WTC11 (cell line): ENCODE measurements around the gene MSANTD1. TPM values are rescaled to one million over a fixed set of nuclear protein-coding genes. Genes with fewer than 3 reads are reported as not detected.
"Not testable (repeated sequence)": the region's sequence is repeated elsewhere in the genome, so short reads cannot be mapped to it uniquely, and the experiment has no call there.

Source experiments
- ATAC-seq: fragments of 200-7000 bp; cut with Tn5 transposase; 2 replicates; pipeline ENCODE4 v1.10.0; 2021; ENCODE audit warnings: mild to moderate bottlenecking, moderate library complexity
- CTCF ChIA-PET: fragments of 300-600 bp; sonication (Branson Sonifier 250); formaldehyde crosslinking; loops from one replicate; lab custom pipeline; 2021; ENCODE audit warnings: antibody characterized with exemption; lab: Charles Lee
- POLR2A ChIA-PET: fragments of 350-600 bp; sonication (Branson Sonifier 250); formaldehyde crosslinking; loops from one replicate; lab custom pipeline; 2021; ENCODE audit warnings: antibody characterized with exemption; lab: Charles Lee
- DNase-seq: peaks from one replicate; pipeline ENCODE4 v3.0.0; 2021; ENCODE audit warnings: low spot score
- H3K27ac Mint-ChIP-seq: 2 replicates; pipeline ENCODE4 v1.8.0; 2021; ENCODE audit warnings: mixed read lengths
- H3K27me3 Mint-ChIP-seq: 2 replicates; pipeline ENCODE4 v1.8.0; 2021; ENCODE audit warnings: low read depth, mild to moderate bottlenecking, moderate library complexity, mixed read lengths
- H3K36me3 Mint-ChIP-seq: 2 replicates; pipeline ENCODE4 v1.8.0; 2021; ENCODE audit warnings: mixed read lengths
- H3K4me1 Mint-ChIP-seq: 2 replicates; pipeline ENCODE4 v1.8.0; 2022; ENCODE audit warnings: mixed read lengths
- H3K4me3 Mint-ChIP-seq: 2 replicates; pipeline ENCODE4 v1.8.0; 2021; ENCODE audit warnings: mild to moderate bottlenecking, moderate library complexity, mixed read lengths
- H3K9me3 Mint-ChIP-seq: 2 replicates; pipeline ENCODE4 v1.8.0; 2021; ENCODE audit warnings: mixed read lengths
- CDX4 ChIP-seq: fragments of 250-450 bp; sonication (Bioruptor Pico); IDR thresholded peaks from 2 replicates; pipeline ENCODE4 v1.9.0; 2021; ENCODE audit warnings: moderate library complexity, mild to moderate bottlenecking, inconsistent platforms, borderline replicate concordance
- CREB1 ChIP-seq: sonication (generic); formaldehyde crosslinking; IDR thresholded peaks from 2 replicates; pipeline ENCODE4 v1.8.0; 2023; ENCODE audit warnings: mild to moderate bottlenecking, missing genetic modification reagents
- EMX1 ChIP-seq: fragments of 250-450 bp; sonication (Bioruptor Pico); IDR thresholded peaks from 2 replicates; pipeline ENCODE4 v1.8.0; 2021; ENCODE audit warnings: mild to moderate bottlenecking
- JAZF1 ChIP-seq: fragments of 250-450 bp; sonication (Bioruptor Pico); IDR thresholded peaks from 2 replicates; pipeline ENCODE4 v1.9.0; 2021; ENCODE audit warnings: moderate library complexity, mild to moderate bottlenecking, inconsistent platforms
- JUN ChIP-seq: sonication (generic); formaldehyde crosslinking; IDR thresholded peaks from 2 replicates; pipeline ENCODE4 v1.8.0; 2023; ENCODE audit warnings: mild to moderate bottlenecking, missing genetic modification reagents
- MXD4 ChIP-seq: fragments of 250-450 bp; sonication (Bioruptor Pico); IDR thresholded peaks from 2 replicates; pipeline ENCODE4 v1.8.0; 2021; ENCODE audit warnings: mild to moderate bottlenecking, moderate library complexity, borderline replicate concordance
- NFYB ChIP-seq: sonication (generic); formaldehyde crosslinking; conservative IDR thresholded peaks from 2 replicates; pipeline ENCODE4 v1.8.0; 2022; ENCODE audit warnings: low read depth, missing genetic modification reagents
- OVOL2 ChIP-seq: fragments of 250-450 bp; sonication (Bioruptor Pico); IDR thresholded peaks from 2 replicates; pipeline ENCODE4 v1.9.0; 2021; ENCODE audit warnings: mild to moderate bottlenecking, borderline replicate concordance
- STAT6 ChIP-seq: sonication (generic); formaldehyde crosslinking; conservative IDR thresholded peaks from 2 replicates; pipeline ENCODE4 v1.8.1; 2023; ENCODE audit warnings: mild to moderate bottlenecking, low read depth, missing genetic modification reagents, moderate library complexity
- TCF7 ChIP-seq: sonication (generic); formaldehyde crosslinking; IDR thresholded peaks from 2 replicates; pipeline ENCODE4 v1.8.0; 2022; ENCODE audit warnings: mild to moderate bottlenecking, low read depth, missing genetic modification reagents, moderate library complexity
- TEAD1 ChIP-seq: sonication (generic); formaldehyde crosslinking; IDR thresholded peaks from 2 replicates; pipeline ENCODE4 v1.8.0; 2022; ENCODE audit warnings: mild to moderate bottlenecking, missing genetic modification reagents
- TEAD4 ChIP-seq: sonication (generic); formaldehyde crosslinking; IDR thresholded peaks from 2 replicates; pipeline ENCODE4 v1.8.0; 2022; ENCODE audit warnings: mild to moderate bottlenecking, missing genetic modification reagents
- ZNF423 ChIP-seq: fragments of 250-450 bp; sonication (Bioruptor Pico); IDR thresholded peaks from 2 replicates; pipeline ENCODE4 v2.1.2; 2022; ENCODE audit warnings: mild to moderate bottlenecking, moderate library complexity
- ZNF425 ChIP-seq: fragments of 250-450 bp; sonication (Bioruptor Pico); conservative IDR thresholded peaks from 2 replicates; pipeline ENCODE4 v1.9.0; 2021; ENCODE audit warnings: mild to moderate bottlenecking
- total RNA-seq: library from RNA; stranded (reverse); gene quantifications from 3 replicates; pipeline ENCODE4 v1.2.3, GENCODE V29; 2021
- TF ChIP-seq, protein P1 (sequence below): fragments of 250-450 bp; sonication (Bioruptor Pico); IDR thresholded peaks from 2 replicates; pipeline ENCODE4 v2.1.2; 2022; ENCODE audit warnings: mild to moderate bottlenecking, moderate library complexity
- TF ChIP-seq, protein P2 (sequence below): sonication (generic); formaldehyde crosslinking; IDR thresholded peaks from 2 replicates; pipeline ENCODE4 v1.8.0; 2022; ENCODE audit warnings: missing genetic modification reagents
- TF ChIP-seq, protein P3 (sequence below): sonication (generic); formaldehyde crosslinking; IDR thresholded peaks from 2 replicates; pipeline ENCODE4 v1.8.0; 2022; ENCODE audit warnings: mild to moderate bottlenecking, missing genetic modification reagents
- TF ChIP-seq, protein P4 (sequence below): fragments of 250-450 bp; sonication (Bioruptor Pico); IDR thresholded peaks from 2 replicates; pipeline ENCODE4 v1.9.0; 2021; ENCODE audit warnings: mild to moderate bottlenecking

The MSANTD1 gene
- total RNA-seq, 1 experiment from 2014 or later = 0.98 TPM

- TF ChIP-seq, protein P1, sequence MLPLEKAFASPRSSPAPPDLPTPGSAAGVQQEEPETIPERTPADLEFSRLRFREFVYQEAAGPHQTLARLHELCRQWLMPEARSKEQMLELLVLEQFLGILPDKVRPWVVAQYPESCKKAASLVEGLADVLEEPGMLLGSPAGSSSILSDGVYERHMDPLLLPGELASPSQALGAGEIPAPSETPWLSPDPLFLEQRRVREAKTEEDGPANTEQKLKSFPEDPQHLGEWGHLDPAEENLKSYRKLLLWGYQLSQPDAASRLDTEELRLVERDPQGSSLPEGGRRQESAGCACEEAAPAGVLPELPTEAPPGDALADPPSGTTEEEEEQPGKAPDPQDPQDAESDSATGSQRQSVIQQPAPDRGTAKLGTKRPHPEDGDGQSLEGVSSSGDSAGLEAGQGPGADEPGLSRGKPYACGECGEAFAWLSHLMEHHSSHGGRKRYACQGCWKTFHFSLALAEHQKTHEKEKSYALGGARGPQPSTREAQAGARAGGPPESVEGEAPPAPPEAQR = no peak
- TF ChIP-seq ZNF423 (CRISPR knock-in tag) (no peak), CREB1 (CRISPR knock-in tag) (no peak), STAT6 (CRISPR knock-in tag) (no peak), TEAD1 (CRISPR knock-in tag) (no peak), TCF7 (CRISPR knock-in tag) (no peak), TEAD4 (CRISPR knock-in tag) (no peak), ZNF425 (CRISPR knock-in tag) (no peak), NFYB (CRISPR knock-in tag) (no peak), MXD4 (no peak)
- TF ChIP-seq, all 79 proteins: peak for 0
Measured at GRCh38 chr4:3299976-3300671, 51.2 kb downstream of the MSANTD1 start (continued).

GRCh38 chr4:3300882-3301281, 51.9 kb downstream of the MSANTD1 start:
- H3K4me3 Mint-ChIP-seq, POLR2A ChIA-PET, H3K27me3 Mint-ChIP-seq, DNase-seq, H3K9me3 Mint-ChIP-seq, ATAC-seq, H3K36me3 Mint-ChIP-seq: not testable (repeated sequence)
- Mint-ChIP-seq H3K4me1 (peaks cover 44% of the 10 kb centered on the region), H3K27ac (peak overlapping the region; percentile 39; the same call in 1 of the 2 replicates)
- CTCF ChIA-PET = interaction anchor here (1.9 to 4.2 kb wide), 2 partner anchors 18 to 180 kb away, joined by 5 to 22 read pairs; no protein-coding TSS in a partner anchor

DNA sequence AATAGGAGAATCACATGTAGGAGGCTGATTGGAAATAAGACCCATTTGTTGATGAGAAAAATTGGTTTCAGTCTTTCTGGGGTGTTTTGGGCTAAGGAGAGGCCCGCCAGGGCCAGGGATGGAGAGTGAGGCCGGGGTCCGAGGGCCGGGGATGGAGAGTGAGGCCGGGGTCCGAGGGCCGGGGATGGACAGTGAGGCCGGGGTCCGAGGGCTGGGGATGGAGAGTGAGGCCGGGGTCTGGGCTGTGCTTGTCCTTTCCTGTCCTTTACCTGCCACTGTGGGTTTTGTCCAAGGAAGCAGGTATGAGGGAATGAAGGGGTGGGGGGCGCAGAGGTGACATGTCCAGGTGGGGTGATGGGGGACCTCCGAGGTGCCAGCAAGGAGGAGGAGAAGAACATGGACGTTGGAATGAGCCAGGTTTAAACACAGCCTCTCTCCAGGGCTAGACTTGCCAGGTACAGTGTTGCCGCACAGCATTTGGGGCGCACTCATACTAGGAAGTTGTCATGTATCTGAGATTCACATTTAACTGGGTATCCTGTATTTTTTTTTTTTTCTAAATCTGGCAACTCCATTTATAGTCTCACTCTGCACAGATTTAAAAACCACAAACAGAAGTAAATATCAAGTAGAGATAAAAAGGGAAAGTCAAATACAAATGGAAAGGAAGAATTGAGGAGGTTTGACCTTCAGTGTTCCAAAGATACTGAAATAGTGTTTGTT, 52.7 kb downstream of the MSANTD1 start:
- no peaks in the 10 kb centered on the region for H3K27me3 Mint-ChIP-seq
- H3K9me3 Mint-ChIP-seq = no peaks in the 10 kb centered on the region
- ATAC-seq = no peak
- no peak overlapping the region for H3K4me3 Mint-ChIP-seq
- H3K4me1 Mint-ChIP-seq = peaks cover 47% of the 10 kb centered on the region
- DNase-seq = no peak
- H3K36me3 Mint-ChIP-seq = no peaks in the 10 kb centered on the region
- H3K27ac Mint-ChIP-seq = peak overlapping the region; percentile 39; the same call in 1 of the 2 replicates
- ChIA-PET CTCF (interaction anchor here (0.6 kb wide), 1 partner anchor 179 kb away, joined by 4 read pairs; no protein-coding TSS in a partner anchor), POLR2A (no interaction called here)
- TF ChIP-seq CREB1 (CRISPR knock-in tag) (no peak), OVOL2 (CRISPR knock-in tag) (no peak), CDX4 (no peak), JUN (no peak), EMX1 (CRISPR knock-in tag) (no peak), JAZF1 (CRISPR knock-in tag) (no peak)
- TF ChIP-seq, protein P2, sequence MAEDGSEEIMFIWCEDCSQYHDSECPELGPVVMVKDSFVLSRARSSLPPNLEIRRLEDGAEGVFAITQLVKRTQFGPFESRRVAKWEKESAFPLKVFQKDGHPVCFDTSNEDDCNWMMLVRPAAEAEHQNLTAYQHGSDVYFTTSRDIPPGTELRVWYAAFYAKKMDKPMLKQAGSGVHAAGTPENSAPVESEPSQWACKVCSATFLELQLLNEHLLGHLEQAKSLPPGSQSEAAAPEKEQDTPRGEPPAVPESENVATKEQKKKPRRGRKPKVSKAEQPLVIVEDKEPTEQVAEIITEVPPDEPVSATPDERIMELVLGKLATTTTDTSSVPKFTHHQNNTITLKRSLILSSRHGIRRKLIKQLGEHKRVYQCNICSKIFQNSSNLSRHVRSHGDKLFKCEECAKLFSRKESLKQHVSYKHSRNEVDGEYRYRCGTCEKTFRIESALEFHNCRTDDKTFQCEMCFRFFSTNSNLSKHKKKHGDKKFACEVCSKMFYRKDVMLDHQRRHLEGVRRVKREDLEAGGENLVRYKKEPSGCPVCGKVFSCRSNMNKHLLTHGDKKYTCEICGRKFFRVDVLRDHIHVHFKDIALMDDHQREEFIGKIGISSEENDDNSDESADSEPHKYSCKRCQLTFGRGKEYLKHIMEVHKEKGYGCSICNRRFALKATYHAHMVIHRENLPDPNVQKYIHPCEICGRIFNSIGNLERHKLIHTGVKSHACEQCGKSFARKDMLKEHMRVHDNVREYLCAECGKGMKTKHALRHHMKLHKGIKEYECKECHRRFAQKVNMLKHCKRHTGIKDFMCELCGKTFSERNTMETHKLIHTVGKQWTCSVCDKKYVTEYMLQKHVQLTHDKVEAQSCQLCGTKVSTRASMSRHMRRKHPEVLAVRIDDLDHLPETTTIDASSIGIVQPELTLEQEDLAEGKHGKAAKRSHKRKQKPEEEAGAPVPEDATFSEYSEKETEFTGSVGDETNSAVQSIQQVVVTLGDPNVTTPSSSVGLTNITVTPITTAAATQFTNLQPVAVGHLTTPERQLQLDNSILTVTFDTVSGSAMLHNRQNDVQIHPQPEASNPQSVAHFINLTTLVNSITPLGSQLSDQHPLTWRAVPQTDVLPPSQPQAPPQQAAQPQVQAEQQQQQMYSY (CRISPR knock-in tag) = no peak
- TF ChIP-seq, protein P3, sequence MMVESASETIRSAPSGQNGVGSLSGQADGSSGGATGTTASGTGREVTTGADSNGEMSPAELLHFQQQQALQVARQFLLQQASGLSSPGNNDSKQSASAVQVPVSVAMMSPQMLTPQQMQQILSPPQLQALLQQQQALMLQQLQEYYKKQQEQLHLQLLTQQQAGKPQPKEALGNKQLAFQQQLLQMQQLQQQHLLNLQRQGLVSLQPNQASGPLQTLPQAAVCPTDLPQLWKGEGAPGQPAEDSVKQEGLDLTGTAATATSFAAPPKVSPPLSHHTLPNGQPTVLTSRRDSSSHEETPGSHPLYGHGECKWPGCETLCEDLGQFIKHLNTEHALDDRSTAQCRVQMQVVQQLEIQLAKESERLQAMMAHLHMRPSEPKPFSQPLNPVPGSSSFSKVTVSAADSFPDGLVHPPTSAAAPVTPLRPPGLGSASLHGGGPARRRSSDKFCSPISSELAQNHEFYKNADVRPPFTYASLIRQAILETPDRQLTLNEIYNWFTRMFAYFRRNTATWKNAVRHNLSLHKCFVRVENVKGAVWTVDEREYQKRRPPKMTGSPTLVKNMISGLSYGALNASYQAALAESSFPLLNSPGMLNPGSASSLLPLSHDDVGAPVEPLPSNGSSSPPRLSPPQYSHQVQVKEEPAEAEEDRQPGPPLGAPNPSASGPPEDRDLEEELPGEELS (CRISPR knock-in tag) = no peak
- TF ChIP-seq, protein P4, sequence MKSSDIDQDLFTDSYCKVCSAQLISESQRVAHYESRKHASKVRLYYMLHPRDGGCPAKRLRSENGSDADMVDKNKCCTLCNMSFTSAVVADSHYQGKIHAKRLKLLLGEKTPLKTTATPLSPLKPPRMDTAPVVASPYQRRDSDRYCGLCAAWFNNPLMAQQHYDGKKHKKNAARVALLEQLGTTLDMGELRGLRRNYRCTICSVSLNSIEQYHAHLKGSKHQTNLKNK (CRISPR knock-in tag) = no peak
